HG03280 (cell line): ENCODE data around the gene RARG.
"Not testable (repeated sequence)": the region's sequence is repeated elsewhere in the genome, so short reads cannot be mapped to it uniquely, and the experiment has no call there.

Experiments used
- ATAC-seq: cut with Tn5 transposase; IDR thresholded peaks from one replicate; pipeline ENCODE4 v1.9.1; 2021; ENCODE audit warnings: mild to moderate bottlenecking, moderate library complexity; ENCODE audit not compliant: unreplicated experiment

RARG gene

DNA sequence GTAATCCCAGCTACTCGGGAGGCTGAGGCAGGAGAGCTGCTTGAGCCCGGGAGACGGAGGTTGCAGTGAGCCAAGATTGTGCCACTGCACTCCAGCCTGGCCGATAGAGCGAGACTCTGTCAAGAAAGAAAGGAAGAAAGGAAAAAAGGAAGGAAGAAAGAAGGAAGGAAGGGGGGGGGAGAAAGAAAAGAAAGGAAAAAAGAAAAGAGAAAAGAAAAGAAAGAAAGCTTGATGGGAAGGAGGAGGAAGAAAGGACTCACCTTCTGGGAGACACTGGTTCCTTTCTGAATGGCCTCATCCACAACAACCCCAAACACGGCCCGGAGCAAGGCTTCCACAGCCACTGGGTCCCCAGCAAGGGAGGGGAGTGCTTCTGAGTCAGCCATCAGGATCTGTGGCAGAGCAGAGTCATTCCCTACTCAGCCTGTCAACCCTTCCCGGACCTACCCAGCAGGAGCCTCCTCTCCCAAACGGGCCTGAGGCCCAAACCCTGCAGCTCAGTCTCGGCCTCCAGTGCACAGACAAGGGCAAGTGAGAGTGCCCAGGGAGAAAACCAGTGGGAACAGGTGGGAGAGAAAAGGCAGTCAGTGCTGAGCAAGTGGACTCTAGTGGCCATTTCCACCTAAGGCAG, 58.8 kb downstream of the RARG start:
- no peak for ATAC-seq

DNA sequence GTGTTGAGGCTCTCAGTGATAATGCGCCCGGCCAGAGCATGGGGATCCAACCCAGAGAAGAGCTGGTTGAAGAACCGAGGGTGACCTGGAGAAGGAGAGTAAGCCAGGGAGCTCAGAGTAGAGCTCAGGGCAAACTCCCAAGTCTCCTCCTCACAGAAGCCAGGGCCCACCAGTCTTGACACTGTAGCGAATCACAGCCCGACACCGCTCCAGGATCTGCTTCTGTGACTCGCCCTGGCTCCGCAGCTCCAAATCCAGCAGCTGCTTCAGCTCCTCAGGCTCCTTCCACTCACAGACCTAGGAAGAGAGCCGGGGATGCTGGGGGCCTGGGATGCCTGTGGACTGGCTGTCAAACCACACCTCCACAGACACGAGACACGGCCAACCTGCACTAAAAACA, 59.7 kb downstream of the RARG start:
- no peak for ATAC-seq

DNA sequence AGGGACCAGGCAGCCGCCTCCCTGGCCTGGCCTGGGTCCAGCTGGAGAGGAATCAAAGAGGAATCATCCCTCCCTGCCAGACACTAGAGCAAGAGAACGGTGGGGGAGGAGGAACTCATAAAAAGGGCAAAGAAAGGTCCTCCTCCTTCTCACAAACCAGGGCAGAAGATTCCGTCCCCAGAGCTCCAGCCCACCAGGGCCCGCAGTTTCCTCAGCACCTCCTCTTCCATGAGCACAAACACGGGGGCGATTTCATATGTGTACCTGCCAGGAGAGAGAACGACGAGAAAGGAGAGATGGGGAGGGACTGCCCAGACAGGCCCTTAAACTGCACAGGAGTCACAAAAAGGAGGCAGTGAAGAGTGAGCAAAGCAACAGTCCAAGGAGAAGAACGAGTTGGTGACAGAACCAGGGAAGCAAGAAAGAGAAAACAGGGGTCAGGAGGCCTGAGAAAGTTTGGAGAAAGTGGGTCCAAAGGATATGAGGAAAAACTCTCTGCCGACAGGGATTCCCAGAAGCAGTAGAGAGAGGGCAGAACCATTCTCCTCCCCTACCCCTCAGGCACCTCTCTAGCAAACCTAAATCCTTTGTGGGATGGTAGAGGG, 60.2 kb downstream of the RARG start:
- no peak for ATAC-seq

GRCh38 chr12:53170876-53171724, 60.9 kb downstream of the RARG start:
- ATAC-seq, result no peak

- no peak for ATAC-seq
Observed at GRCh38 chr12:53170215-53170614, 61.8 kb downstream of the RARG start.

DNA sequence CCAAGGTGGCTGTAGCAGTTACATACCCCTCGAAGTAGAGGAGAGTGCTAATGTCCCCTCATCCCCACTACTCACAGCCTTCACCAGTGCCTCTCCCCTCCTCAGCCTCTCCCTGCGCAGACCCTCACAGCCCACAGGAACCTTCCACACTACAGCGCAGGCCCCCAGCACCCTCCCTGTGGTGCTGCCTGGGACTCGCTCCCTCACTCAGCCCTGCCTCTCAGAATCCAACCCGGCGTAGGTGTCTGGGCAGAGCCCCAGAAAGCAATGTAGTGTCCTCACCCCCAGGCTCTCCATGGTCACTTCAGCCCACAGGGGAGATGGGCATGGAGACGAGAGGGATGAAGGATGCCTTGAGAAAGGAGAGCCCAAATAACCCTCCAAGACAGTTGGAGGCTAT, 62.4 kb downstream of the RARG start:
- ATAC-seq, result no peak

- ATAC-seq, result no peak
Observed at GRCh38 chr12:53166837-53167236, 65.2 kb downstream of the RARG start.

DNA sequence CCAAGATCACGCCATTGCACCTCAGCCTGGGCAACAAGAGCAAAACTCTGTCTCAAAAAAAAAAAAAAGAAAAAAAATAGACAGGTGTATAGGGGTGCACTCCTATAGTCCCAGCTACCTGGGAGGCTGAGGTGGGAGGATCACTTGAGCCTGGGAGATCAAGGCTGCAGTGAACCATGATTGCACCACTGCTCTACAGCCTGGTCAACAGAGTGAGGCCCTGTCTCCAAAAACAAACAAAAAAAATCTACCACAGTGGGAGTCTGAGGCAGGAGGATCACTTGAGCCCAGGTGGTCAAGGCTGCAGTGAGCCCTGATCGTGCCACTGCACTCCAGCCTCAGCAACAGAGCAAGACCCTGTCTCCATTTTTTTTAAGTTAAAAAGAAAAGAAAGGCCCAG, 69.0 kb downstream of the RARG start:
- ATAC-seq, result not testable (repeated sequence)

DNA sequence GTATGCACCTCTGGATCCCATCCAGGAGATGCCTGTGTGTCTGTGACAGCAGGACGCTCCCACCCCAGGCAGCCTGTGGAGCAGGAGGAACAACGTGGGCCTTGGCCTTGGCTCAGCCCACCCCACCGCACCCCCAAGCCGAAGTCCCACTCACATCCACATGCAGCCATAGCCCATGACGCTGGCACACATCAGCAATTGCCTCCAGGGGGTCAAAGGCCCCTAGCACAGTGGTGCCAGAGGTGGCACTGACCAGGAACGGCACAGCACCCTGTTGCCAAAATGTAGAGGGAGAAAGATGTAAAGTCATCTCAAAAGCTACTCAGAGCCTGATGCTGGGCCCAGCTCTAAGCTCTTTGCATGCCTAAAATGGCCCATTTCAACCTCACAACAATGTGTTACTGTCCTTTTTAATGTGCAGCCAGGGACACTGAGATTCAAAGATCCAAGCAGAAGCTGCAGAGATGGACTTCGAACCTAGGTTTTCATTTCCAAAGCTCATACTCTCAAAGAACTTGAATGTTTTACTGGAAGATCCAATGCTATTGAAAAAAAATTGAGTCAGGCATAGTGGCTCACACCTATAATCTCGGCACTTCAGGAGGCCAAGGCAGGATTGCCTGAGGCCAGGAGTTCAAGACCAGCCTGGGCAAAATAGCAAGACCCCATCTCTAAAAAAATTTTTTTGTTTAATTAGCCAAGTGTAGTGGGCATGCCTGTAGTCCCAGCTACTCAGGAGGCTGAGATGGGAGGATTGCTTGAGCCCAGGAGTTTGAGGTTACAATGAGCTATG, 70.7 kb downstream of the RARG start:
- no peak for ATAC-seq

- no peak for ATAC-seq
Observed at GRCh38 chr12:53160673-53161072, 71.3 kb downstream of the RARG start.
